Measurements from ENCODE around the gene ANXA2.
A peak's percentile ranks its signal among the peaks of the same experiment; 100 is the strongest.

ANXA2 gene

GRCh38 chr15:60371175-60372051 lies 26.4 kb downstream of the ANXA2 start:
- peak; percentile 87 for DNase-seq (ENCODE audit: low read depth)
- no peak for TF ChIP-seq CTCF (IDR thresholded peaks at IDR 0.05; ENCODE audit: insufficient read depth, low read depth, low read length, missing control alignments)
- H3K4me3 ChIP-seq (ENCODE audit: low read length), result no peak overlapping the region

- no peak for TF ChIP-seq CTCF (IDR thresholded peaks at IDR 0.05; ENCODE audit: insufficient read depth, low read depth, low read length, missing control alignments)
- no peak for DNase-seq (ENCODE audit: low read depth)
- no peak overlapping the region for H3K4me3 ChIP-seq (ENCODE audit: low read length)
Observed at GRCh38 chr15:60370869-60371136, 27.0 kb downstream of the ANXA2 start.

GRCh38 chr15:60370105-60370868 lies 27.5 kb downstream of the ANXA2 start:
- no peak overlapping the region for H3K4me3 ChIP-seq (ENCODE audit: low read length)
- TF ChIP-seq CTCF (IDR thresholded peaks at IDR 0.05; ENCODE audit: insufficient read depth, low read depth, low read length, missing control alignments), result no peak
- no peak for DNase-seq (ENCODE audit: low read depth)

- TF ChIP-seq CTCF (IDR thresholded peaks at IDR 0.05; ENCODE audit: insufficient read depth, low read depth, low read length, missing control alignments), result no peak
- no peak for DNase-seq (ENCODE audit: low read depth)
- no peak overlapping the region for H3K4me3 ChIP-seq (ENCODE audit: low read length)
Observed at GRCh38 chr15:60369696-60370095, 28.1 kb downstream of the ANXA2 start.

- no peak overlapping the region for H3K4me3 ChIP-seq (ENCODE audit: low read length)
- no peak for TF ChIP-seq CTCF (IDR thresholded peaks at IDR 0.05; ENCODE audit: insufficient read depth, low read depth, low read length, missing control alignments)
- DNase-seq (ENCODE audit: low read depth), result no peak
Observed at GRCh38 chr15:60364612-60364924, 33.2 kb downstream of the ANXA2 start.

GRCh38 chr15:60363903-60364611 lies 33.7 kb downstream of the ANXA2 start:
- no peak for TF ChIP-seq CTCF (IDR thresholded peaks at IDR 0.05; ENCODE audit: insufficient read depth, low read depth, low read length, missing control alignments)
- no peak for DNase-seq (ENCODE audit: low read depth)
- H3K4me3 ChIP-seq (ENCODE audit: low read length), result no peak overlapping the region
